ENCODE results near the gene STEAP1B. TPM values are rescaled to one million over a fixed set of nuclear protein-coding genes. Genes with fewer than 3 reads are reported as not detected.

STEAP1B gene
- total and polyA plus RNA-seq, 2 donors (not counting 3 experiments of a cell fraction or from before 2014, with no cell fraction given) = 32.2 to 46.1 TPM

DNA sequence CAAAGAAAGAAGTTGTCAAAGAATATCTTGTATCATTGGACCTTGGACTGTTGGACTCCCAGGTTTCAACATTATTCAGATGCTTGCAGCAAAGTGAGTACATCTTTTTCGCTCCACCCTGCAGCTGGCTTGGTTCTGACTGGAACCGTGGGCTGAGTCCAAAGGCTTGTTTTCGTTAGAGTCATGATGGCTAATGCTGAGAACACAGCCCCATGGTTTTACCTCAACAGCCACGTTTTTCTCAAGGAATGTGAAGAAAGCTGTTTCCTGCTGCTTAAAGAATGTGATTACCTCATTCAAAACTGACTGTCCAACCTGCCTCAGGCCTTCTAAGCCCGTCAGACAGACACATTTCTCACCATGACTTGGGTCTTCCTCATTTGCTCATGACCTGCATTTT lies 69.5 kb downstream of the STEAP1B start:
- Histone ChIP-seq H3K9me1 (replicated peaks; ENCODE audit: control insufficient read depth, extremely low read depth, insufficient read depth, low read length) (no peaks in the 10 kb centered on the region), H3K4me1 (ENCODE audit: control insufficient read depth, extremely low read depth, insufficient read depth, low read length) (peaks cover 28% of the 10 kb centered on the region), H3K79me2 (ENCODE audit: control insufficient read depth, insufficient read depth, low read length) (peaks cover 32% of the 10 kb centered on the region), H3K9ac (replicated peaks; ENCODE audit: extremely low read depth, insufficient read depth, low read length) (no peak overlapping the region), H3K27ac (ENCODE audit: insufficient read depth, low read depth, low read length) (no peak overlapping the region), H3K36me3 (ENCODE audit: control insufficient read depth in 2 of 2, extremely low read depth in 1 of 2, insufficient read depth in 2 of 2, low read length in 2 of 2) (no peaks in the 10 kb centered on the region), H3K4me3 (replicated peaks in 1 of 3; ENCODE audit: insufficient read depth in 1 of 3, low read depth in 1 of 3, low read length in 3 of 3) (no peak overlapping the region), H4K20me1 (replicated peaks; ENCODE audit: control insufficient read depth, extremely low read depth, insufficient read depth, low read length) (no peaks in the 10 kb centered on the region), H3K9me3 (replicated peaks; ENCODE audit: control insufficient read depth, insufficient read depth, low read length) (no peaks in the 10 kb centered on the region), H2AFZ (ENCODE audit: low read depth, low read length) (no peak overlapping the region), H3K4me2 (ENCODE audit: insufficient read depth, low read length) (no peak overlapping the region), H3K27me3 (ENCODE audit: control insufficient read depth in 2 of 2, insufficient read depth in 2 of 2, low read length in 2 of 2) (no peaks in the 10 kb centered on the region)
- POLR2A ChIA-PET = no interaction called here
- BruUV-seq (replicated peaks) = no TSS peak
- TF ChIP-seq POLR2A (IDR thresholded peaks at IDR 0.05; ENCODE audit: low read depth, low read length) = no peak
- TF ChIP-seq, protein P1, sequence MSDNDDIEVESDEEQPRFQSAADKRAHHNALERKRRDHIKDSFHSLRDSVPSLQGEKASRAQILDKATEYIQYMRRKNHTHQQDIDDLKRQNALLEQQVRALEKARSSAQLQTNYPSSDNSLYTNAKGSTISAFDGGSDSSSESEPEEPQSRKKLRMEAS (IDR thresholded peaks at IDR 0.05; ENCODE audit: insufficient read depth, insufficient read length) = no peak
- TF ChIP-seq FOS (IDR thresholded peaks at IDR 0.05; ENCODE audit: borderline replicate concordance, insufficient read depth, low read length) = no peak
- no peak for TF ChIP-seq MYC (IDR thresholded peaks at IDR 0.05; ENCODE audit: low read depth, low read length)
- TF ChIP-seq, protein P2, sequence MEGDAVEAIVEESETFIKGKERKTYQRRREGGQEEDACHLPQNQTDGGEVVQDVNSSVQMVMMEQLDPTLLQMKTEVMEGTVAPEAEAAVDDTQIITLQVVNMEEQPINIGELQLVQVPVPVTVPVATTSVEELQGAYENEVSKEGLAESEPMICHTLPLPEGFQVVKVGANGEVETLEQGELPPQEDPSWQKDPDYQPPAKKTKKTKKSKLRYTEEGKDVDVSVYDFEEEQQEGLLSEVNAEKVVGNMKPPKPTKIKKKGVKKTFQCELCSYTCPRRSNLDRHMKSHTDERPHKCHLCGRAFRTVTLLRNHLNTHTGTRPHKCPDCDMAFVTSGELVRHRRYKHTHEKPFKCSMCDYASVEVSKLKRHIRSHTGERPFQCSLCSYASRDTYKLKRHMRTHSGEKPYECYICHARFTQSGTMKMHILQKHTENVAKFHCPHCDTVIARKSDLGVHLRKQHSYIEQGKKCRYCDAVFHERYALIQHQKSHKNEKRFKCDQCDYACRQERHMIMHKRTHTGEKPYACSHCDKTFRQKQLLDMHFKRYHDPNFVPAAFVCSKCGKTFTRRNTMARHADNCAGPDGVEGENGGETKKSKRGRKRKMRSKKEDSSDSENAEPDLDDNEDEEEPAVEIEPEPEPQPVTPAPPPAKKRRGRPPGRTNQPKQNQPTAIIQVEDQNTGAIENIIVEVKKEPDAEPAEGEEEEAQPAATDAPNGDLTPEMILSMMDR (IDR thresholded peaks at IDR 0.05; ENCODE audit: extremely low read depth in 1 of 2, insufficient read depth in 1 of 2, low read depth in 1 of 2, low read length in 2 of 2) = no peak
- no peak for TF ChIP-seq EZH2 (IDR thresholded peaks at IDR 0.05; ENCODE audit: borderline replicate concordance, low read depth, low read length, severe bottlenecking)
- no peak for TF ChIP-seq JUN (IDR thresholded peaks at IDR 0.05; ENCODE audit: borderline replicate concordance, insufficient read depth, insufficient read length, low read depth)
- TF ChIP-seq POLR2AphosphoS5 (IDR thresholded peaks at IDR 0.05; ENCODE audit: insufficient read depth, low read depth, low read length) = no peak
- no peak for TF ChIP-seq GATA2 (IDR thresholded peaks at IDR 0.05; ENCODE audit: insufficient read depth, insufficient read length, low read depth, low read length)
- CTCF ChIA-PET = interaction anchor here (1.6 kb wide), 1 partner anchor 15 kb away, joined by 4 read pairs; no protein-coding TSS in a partner anchor
- intact Hi-C loops (cut with micrococcal nuclease) (no loop called here), dilution Hi-C loops (cut with MboI; ENCODE audit: extremely low pct_ligation_motif_present, low sequenced_read_pairs) (no loop called here)
- no peak for DNase-seq (ENCODE audit: low read depth, low spot score)
- no peak for FAIRE-seq
